Measurements from ENCODE around the gene AHDC1. TPM values are rescaled to one million over a fixed set of nuclear protein-coding genes. Genes with fewer than 3 reads are reported as not detected.
"Not testable (repeated sequence)": the region's sequence is repeated elsewhere in the genome, so short reads cannot be mapped to it uniquely, and the experiment has no call there.

Gene AHDC1
- total RNA-seq, 1 donor from 2014 or later: 15.4 TPM

DNA sequence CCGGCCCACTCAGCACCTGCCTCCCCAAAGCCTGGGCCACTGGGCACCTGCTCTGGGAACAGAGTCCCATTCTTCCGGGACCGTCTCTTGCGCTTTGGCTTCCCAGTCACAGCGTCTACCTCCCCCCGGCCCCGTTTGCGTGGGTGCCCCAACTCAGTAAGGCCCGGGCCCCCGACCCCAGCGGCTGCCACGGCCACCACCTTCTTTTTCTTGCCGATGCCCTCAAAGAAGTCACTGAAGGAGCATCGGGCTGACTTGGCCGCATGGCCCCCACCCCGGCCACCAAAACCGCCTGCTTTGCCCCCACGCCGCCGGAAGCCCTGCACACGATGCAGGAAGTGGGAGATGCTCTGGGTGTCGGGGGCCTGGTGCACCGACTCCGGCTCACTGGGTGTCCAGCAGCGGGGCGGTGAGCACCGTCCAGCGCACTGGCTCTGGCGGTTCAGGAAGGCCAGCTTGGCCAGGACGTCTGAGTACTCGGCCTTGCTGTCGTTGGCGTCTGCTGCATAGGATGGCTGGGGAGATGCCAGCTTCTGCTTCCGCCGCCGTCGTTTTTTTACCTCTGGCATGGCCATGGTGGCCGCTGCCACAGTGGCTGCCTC, 54.0 kb downstream of the AHDC1 start:
- DNase-seq (ENCODE audit: low read depth): no peak

DNA sequence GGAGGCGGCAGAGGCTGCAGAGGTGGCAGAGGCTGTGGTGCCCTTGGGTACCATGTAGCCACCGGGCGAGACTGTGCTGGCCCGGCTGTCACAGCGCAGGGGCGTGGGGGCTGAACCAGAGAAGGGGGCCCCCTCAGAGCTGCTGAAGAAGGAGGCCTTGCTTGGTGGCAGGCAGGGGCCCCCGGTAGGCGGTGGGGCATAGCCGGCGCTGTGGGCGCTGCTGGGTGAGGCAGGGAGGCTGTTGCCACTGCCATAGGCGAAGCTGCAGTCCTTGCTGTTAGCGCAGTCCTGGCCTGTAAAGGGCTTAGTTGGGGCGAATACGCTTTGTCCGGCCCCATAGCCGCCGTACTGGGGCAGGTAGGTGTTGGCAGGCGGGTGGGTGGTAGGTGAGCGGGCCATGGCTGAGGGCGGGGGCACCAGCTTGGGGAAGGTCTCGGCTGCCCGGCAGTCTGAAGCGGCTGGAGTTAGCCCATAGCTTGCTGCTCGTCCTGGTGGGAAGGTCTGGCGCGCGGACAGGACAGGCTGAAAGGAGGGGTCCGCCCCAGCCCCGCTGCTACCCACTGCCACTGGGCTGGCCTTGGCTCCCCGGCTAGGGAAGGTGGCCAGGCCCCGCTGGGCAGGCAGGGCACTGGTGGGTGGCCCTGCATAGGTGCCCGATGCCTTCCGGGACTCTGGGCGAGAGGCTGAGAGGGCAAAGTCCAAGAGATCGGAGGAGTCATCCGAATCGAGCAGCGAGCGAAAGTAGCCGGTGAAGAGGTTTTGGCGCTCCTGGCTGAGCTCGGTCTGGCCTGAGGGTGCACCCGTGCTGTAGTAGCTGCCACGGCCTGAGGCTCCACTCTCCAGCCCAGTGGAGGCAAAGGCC, 54.9 kb downstream of the AHDC1 start:
- no peak for DNase-seq (ENCODE audit: low read depth)

DNA sequence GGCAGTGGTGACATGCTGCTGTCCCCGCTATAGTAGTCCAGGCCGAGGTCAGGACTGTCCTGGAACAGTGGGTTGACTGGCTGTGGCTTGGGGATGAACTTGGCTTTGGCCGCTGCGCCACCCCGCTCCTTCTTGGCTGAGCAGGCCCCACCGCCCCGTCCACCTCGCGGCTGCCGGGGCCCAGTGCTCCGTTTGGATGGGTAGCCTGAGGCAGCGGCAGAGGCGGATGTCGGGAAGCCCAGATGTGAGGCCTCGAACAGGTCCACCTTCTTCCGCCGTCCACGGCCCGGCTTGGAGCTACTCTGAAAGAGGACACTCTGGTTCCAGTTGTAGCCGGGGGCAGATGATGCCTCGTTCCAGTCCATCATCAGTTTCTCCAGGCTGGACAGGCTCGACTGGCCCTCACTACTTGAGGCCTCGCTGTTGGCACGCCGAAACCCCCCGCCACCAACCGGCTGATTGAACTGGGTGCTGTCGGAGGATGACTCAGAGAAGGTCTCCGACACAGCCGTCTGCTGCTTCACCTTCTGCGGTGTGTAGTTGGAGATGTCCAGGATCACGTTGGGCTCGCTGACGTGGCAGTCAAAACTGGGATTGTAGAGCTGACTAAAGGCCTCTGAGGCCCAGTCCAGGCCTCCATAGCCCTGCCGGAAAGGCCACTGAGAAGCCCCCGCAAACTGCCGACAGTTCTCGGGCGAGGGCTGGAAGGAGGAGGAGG, 55.6 kb downstream of the AHDC1 start:
- no peak for DNase-seq (ENCODE audit: low read depth)

DNA sequence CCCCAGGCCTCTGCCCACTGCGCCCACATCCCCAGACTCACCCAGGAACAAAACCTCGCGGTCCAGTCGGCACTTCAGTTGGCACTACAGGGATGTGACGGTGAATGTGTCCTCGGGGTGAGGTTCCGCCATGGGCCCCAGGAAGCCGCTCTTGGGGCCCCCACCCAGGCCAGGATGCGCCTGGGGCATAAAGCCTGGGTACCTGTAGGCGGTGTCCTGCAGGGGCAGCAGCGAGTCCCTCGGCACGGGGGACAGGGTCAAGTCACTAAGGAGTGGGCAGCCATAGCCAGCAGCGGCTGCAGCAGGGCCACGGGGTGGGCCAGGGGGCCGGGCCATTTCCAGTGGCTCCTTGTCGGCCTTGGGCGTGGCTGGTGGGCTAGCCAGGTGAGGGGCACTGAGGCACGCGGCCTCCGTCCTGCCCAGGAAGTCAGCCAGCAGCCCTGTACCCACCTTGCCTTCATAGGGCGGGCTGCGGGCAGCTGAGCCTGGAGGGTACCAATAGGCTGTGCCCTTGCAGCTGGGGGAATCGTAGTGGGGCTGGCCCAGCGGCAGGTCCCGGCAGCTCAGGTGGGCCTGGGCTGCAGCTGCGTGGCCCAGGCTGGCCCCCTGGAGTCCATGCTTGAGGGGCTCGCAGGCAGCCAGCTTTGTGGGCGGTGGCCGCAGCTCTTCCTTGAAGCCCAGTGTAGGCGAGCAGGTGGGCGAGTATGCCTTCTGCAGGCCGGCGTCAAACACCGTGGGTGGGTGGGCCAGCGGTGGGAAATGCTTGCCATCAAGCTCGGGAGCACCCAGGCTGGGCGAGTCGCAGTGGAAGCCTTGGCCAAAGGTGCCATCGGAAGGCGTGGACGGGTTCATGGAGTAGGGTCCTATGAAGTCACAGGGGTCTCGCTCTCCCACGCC, 56.5 kb downstream of the AHDC1 start:
- no peak for DNase-seq (ENCODE audit: low read depth)

DNA sequence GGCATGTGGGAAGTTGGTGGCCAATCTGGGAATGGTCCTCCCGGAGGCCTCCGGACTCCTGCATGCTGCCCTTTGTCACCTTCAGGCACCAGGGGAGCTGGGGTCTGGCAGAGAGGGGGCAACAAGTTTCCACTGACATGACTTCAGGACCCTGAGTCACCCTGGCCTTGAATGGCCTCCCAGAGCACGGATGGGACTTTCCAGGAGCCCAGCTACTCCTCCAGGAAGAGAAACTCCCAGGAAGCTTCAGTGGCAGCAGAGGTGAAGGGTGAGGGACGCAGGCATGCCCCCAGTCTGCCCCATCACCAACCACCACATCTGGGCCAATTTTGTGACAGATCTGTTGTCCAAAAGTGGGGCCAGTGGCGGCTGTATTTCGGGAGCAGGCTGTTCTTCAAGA, 58.1 kb downstream of the AHDC1 start:
- peak; percentile 38 for DNase-seq (ENCODE audit: low read depth)

DNA sequence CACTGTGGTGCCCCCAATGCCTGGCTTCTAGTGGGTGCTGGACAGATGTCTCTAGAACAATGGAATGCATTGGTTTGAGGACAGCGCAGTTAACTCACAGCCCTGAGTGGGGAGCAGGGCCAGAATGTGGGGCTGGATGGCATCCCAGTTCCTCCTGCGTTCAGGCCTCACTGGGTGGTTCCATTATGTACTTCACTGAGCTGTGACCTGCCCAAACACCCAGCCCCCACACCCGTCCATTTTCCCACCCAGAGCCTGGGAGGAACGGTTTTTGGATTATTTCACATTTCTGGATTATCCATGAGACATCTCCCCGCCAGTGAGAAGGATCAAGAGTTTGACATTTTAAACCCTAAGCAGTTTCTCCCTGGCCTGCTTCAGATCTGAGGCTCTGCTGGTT, 58.7 kb downstream of the AHDC1 start:
- peak; percentile 47 for DNase-seq (ENCODE audit: low read depth)

DNA sequence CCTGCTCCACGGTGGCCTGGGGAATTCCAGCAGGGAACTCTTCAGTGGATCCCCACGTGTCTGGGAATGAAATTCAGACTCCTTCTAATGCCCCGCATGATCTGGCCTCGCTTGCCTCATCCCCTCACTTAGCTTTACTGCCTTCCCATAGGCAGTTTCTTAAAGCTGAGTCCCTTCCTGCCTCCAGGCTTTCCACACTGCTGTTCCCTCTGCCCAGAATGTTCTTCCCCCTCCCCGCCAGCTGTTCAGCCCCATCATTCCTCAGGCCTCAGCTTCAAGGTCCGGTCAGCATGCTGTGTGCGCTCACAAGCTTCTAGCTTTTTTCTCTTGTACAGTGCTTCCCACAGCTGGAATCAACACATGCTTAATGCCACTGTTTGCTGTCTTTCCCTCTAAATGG, 59.1 kb downstream of the AHDC1 start:
- no peak for DNase-seq (ENCODE audit: low read depth)

DNA sequence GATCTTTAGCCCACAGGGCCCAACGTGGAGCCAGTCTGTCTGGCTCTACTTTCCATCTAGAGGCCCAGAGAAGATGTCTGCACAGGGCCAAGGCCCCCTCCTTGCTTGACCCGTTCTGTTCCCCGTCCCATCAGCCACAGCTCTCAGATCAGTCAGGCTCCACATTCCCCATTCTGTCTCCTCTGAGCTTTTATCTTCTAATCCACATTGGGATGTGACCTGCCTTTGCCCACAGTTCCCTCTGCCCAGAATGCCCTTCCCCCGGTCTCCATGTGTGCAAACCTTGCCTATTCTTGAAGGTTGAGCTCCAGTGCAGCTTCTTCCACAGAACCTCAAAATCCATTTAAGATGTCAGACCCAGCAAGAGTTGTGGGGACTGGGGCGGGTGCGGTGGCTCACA, 60.7 kb downstream of the AHDC1 start:
- no peak for DNase-seq (ENCODE audit: low read depth)

DNA sequence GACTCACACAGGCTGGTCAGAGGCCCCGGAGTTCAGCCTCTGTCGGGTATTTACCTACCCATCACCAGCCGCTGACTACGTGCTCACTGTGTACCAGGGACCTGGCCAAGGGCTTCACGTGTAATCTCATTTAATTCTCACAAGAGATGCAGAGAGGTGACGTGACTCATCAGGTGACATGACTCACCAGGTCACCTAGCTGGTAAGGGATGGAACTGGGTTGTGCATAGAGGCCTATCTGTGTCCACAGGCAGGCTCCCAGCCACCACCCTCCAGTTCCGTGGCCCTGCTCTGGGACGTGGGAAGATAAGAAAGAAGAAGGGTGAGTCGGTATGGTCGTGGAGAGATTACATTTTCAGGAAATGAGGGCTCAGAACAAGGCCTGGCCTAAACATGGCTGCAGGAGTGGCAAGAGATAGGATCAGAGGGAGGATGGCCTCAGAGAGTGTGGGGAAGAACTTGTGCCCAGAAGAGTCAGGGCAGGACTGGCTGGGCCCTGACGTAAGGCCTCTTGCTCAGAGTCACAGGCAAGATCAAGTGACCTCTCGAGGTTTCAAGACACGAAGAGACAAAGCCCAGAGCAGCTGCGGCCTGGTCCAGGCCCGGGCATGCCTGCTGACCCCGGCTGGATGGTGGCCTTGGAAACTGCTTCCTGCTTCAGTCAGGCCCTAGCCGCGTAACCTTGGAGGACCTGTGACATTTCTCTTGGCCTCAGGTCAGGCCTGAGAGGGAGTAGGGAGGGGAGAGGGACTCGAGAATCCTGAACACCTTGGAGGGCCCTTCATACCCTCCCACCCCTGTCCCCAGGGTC, 61.3 kb downstream of the AHDC1 start:
- peak; percentile 97 for DNase-seq (ENCODE audit: low read depth)

DNA sequence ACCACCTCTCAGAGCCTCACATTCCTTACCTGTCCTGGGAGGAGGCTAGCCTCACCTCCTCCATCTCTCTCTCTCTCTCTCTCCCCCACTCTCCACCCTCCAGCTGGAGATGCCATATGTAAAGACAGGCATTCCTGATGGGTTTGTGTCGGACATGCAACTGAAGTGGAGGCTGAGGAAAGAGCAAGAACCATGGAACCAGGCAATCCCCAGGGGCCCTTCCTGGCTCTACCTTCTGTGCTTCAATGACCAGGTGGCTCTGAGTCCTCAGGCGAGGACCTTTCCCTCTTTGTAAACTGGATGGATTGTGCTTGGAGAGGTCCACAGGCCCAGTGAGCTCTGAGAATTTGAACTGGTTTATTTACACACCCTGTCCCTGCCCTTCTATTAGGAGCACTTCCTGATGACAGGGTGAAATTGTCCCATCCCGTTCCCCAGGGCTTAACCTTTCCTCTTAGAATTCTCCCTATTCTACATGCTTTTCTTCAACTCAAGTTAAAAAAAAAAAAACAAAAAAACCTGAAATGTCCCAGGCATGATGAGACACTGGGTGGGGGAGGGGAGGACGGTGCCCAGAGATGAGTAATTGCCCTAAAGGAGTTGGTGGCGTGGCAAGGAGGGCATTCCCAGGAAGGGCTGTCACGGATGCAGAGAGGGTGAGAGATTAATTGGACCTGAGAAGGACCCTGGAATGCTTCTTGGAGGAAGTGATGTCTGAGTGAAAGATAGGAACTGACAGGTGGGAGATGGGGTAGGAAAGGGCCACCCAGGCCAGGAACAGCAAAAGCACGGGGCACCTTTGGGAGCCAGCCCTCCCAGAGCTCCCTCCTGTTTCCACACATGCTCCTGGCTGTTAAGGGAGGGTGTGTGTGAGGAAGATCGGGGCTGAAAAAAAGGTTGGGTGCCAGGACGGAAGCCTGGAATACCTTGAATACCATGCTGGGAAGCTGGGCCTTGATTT, 63.8 kb downstream of the AHDC1 start:
- peak; percentile 88 for DNase-seq (ENCODE audit: low read depth)

DNA sequence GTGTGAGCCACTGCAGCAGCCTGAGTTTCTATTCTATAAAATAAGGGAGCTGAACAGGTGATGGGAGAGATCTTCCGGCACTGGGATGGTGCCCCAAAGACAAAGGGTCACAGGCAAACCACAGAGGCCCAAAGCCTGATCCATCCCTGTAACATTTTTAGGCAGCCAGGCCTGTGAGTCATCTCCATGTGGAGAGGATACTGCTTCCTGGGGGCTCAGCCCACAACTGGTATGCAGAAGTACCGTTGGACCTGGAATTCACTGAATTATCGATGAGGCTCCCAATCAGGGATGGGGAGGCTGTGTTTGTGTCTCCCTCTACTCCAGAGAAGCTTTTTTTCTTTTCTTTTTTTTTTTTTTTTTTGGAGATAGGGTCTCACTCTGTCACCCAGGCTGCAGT, 65.2 kb downstream of the AHDC1 start:
- peak; percentile 65 for DNase-seq (ENCODE audit: low read depth)

DNA sequence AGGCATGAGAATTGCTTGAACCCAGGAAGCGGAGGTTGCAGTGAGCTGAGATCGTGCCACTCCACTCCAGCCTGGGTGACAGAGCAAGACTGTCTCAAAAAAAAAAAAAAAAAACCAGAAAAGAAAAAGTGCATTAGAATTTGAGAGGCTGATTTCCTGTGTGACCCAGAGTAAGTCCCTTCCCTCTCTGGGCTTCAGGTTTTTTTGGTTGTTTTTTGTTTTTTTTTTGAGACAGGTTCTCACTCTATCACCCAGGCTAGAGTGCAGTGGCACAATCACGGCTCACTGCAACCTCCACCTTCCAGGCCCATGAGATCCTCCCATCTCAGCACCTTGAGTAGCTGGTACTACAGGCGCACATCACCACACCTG, 65.7 kb downstream of the AHDC1 start:
- not testable (repeated sequence) for DNase-seq (ENCODE audit: low read depth)

DNA sequence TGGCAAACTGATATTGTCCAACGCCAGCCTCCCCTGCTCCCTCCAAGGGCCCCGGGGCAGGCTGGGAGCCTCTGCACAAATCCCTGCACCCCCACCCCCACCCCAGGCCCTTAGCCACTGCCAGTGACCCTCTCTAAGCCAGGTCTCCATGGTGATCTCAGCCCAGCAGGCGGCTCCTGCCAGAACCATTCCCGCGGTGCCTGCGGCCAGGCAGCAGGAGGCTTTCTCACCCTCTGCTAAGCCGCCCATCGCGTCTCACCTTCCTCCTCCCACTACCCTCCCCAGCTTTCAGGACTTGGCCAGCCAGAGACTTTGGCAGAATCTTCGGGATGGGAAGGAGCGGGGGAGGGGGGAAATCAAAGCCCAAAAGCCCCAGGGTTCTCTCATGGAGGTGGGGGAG, 67.2 kb downstream of the AHDC1 start:
- DNase-seq (ENCODE audit: low read depth): peak; percentile 86

DNA sequence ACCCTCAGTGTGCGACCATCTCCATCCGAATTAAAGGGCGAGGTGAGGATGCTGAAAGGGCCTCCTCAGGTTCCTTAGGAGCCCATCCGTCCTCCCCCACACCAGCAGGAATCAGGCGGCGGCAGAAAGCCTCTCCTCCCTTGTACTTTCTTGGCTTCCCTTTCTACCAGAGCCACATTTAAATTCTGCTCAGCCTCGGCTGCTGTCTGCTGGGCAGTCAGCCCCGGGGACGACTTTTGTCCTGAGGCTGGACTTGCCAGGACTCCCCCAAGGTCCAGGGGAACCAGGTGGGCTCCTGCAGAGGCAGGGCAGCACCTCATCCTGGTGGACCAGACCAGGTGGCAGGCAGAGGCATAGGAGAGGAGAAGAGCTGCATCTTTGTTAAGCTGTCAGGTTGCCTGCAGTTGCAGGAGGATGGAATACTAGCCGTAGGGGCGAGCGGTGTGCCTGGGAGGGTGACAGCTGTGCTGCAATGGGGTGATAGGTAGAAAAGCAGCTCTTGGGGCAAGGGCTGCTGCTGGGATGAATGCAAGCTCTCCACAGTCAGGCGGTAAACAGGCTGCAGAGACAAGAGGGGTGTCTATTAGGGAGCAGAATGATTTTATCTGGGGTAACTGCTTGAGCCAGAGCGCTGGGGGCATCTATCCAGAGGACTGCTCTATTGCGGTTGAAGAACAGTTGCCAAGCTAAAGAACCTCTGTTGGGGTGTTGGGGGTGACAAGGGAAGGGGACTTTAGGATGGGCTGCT, 67.8 kb downstream of the AHDC1 start:
- DNase-seq (ENCODE audit: low read depth): no peak

DNA sequence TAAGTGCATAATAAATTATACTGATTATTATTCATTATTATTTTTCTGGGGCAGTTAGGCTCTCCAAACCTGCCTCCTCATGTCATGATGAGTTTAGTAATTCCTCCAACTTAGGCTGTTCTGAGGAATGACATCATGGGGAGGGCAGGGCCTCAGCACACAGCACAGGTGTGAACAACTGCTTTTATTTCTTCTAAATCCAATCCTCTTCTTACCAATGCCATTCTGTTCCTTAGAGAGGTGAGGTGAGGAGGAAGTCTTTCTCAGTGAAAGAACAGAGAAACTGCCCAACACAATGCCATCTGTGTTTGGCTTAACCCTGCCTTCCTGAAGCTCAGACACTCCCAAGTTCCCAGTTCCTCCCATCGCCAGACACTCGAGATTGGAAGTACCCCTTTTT, 68.6 kb downstream of the AHDC1 start:
- no peak for DNase-seq (ENCODE audit: low read depth)

DNA sequence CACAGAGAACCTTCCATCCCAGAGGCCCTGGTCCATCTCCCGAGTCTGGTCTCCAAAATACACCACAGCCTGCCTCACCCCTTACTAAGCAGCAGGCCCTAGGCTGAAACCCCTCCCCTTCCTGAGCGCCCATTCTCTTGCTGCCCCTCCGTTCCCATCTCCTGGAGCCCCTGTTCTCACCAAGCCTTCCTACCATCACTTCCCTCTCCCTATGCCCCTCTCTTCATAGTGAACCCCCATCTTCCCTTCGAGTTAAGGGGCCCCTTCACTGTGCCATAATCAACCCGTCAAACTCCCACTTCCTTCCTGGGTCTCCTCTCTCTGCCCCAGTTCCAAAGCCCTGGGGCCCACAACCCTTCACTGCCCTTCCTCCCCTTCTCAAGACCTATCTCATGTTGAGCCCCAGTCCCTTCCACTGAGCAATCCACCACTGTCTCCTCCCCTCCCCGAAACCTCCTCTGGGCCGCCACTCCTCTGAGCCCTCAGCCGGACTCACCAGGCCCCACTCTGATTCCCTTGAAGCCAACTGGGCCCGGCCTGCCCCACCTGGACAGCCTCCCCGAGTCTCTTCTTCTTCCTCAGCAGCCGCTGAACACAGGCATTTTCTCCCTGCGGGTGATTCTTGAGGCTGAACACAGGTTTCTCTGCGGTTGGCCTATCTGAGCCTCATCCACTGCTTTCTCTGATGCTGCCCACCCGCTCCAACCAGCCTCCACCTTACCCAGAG, 71.8 kb downstream of the AHDC1 start:
- DNase-seq (ENCODE audit: low read depth): no peak

DNA sequence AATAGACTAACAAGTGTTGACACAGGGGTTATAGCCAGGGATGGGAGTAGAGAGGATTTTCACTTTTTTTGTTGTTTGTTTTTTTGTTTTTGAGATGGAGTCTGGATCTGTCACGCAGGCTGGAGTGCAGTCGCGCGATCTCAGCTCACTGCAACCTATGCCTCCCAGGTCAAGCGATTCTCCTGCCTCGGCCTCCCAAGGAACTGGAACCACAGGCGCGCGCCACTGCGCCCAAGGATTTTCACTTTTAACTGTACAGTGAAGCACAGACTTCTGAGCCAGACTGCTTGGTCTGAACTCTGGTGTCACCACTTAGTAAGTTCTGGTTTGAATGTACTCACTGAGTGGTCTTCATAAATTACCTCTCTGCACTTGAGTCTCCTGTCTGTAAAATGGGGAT, 73.8 kb downstream of the AHDC1 start:
- DNase-seq (ENCODE audit: low read depth): no peak

DNA sequence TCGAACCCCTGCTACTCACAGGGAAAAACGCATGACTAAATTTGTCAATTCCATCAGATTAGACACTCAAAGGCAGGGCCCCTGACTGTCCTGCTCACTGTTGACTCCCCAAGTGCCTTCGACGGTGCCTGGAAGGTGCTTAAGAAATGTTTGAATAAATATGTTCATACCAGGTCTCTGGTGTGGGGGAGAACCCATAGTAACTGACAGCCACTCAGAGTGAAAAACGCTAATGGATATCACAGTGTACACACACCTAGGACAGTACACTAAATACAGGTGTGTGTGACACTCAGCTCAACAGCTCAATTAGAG, 74.3 kb downstream of the AHDC1 start:
- no peak for DNase-seq (ENCODE audit: low read depth)

Data from renal cortical epithelial cell (primary cell).